Measurements from ENCODE around the gene CYP27B1. TPM values are rescaled to one million over a fixed set of nuclear protein-coding genes. Genes with fewer than 3 reads are reported as not detected.
A peak's percentile ranks its signal among the peaks of the same experiment; 100 is the strongest.

The CYP27B1 gene
- total and polyA plus RNA-seq, 10 of the 15 experiments (the other 5 are each of a cell fraction or from before 2014, with no cell fraction given) = 0.10 to 2.7 (median 1.1) TPM

DNA sequence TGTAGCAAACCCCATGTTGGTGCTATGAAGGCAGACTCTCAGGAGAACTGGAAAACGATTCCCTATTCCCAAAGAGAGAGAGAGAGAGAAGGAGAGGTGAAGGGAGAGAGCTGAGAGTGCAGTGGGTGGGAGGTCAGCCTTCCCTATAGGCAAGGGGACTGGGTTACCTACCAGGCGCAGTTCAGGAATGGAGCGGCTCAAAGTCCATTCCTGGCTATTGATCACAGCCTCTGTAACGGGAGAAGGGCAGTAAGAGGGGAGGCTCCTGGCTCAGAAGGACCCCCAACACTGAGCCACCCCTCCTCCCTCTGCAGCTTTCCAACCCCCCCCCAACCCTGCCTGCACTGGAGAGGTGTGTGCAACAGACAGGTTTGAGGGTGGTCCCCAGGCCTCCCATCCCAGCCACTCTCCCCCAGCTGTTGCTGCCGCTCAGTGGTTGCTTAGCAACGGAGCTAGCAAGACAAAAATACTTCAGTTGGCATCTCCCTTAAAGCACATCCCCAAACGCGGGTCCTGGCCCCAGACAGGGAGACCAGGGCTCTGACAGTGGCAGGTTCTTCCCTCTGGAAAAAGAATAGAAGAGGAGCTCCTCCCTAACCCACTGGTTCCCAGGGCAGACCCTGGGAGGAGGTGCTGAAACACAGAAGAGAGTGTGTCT is 31.6 kb downstream of the CYP27B1 start:
- H3K79me2 ChIP-seq (ENCODE audit: control insufficient read depth, insufficient read depth, low read length) = peaks cover 3% of the 10 kb centered on the region
- FAIRE-seq (no peak), ATAC-seq (no peak), DNase-seq (ENCODE audit: low read depth, low spot score) (no peak)
- no peaks in the 10 kb centered on the region for H3K9me3 ChIP-seq (replicated peaks; ENCODE audit: control insufficient read depth, insufficient read depth, low read length)
- H3K36me3 ChIP-seq (ENCODE audit: control insufficient read depth in 2 of 2, insufficient read depth in 2 of 2, low read length in 1 of 2) = peaks cover 2 to 11% of the 10 kb centered on the region in 2 experiments
- BruUV-seq (replicated peaks) = no TSS peak
- H3K27ac ChIP-seq (ENCODE audit: control insufficient read depth, insufficient read depth) = no peak overlapping the region
- no peak overlapping the region for H3K4me3 ChIP-seq
- in situ Hi-C loops (cut with MboI) (no loop called here), intact Hi-C loops (cut with micrococcal nuclease; ENCODE audit: unreplicated experiment) (no loop called here)
- ChIA-PET RAD21 (ENCODE audit: unreplicated experiment) (no interaction called here), SMC1A (ENCODE audit: uncharacterized antibody, unreplicated experiment) (no interaction called here), CTCF (no interaction called here), POLR2A (no interaction called here)
- H2AFZ ChIP-seq (ENCODE audit: control insufficient read depth, low read depth, low read length) = no peak overlapping the region
- no peak overlapping the region for H3K4me2 ChIP-seq (ENCODE audit: control insufficient read depth, insufficient read depth)
- peaks cover 3% of the 10 kb centered on the region; the same call in 1 of the 2 replicates for H3K4me1 ChIP-seq (ENCODE audit: control insufficient read depth, insufficient read depth, low read length)
- 71% methylated on average over 6 of the region's 8 CpGs for WGBS (ENCODE audit: insufficient coverage, insufficient replicate concordance, low lambda C conversion rate, missing lambda C conversion rate)
- H4K20me1 ChIP-seq (ENCODE audit: control insufficient read depth, insufficient read depth) = no peaks in the 10 kb centered on the region
- TF ChIP-seq MYB (IDR thresholded peaks at IDR 0.05; ENCODE audit: borderline replicate concordance, low read depth, low read length) (no peak), BMI1 (IDR thresholded peaks at IDR 0.05; ENCODE audit: borderline replicate concordance) (0 out of 2 replicates have a peak, but pooled peaks have one; percentile 22)
- no peak overlapping the region for H3K9ac ChIP-seq (ENCODE audit: control insufficient read depth, insufficient read depth, low read length)
- H3K27me3 ChIP-seq (replicated peaks in 1 of 2; ENCODE audit: control insufficient read depth in 2 of 2, insufficient read depth in 2 of 2, low read length in 1 of 2) = no peaks in the 10 kb centered on the region

DNA sequence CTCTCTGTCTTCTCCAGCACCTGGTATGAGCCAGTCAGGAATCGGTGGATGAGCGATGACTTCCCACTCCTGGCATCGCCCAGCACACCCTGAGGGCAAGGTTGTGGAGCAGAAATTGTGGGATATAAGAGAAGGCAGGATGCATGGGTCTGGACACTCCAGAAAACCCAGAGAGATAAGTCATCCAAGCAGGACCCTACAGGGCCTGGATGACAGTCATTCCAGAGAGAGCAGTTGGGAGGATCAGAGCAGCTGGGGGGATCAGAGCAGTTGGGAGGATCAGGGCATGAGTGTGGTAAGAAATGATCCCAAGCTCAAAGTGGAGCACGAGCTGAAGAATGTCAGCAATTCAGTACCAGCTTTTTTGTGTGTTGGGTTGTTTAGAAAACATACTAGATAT is 32.3 kb downstream of the CYP27B1 start:
- DNase-seq (ENCODE audit: low read depth, low spot score) = no peak
- Histone ChIP-seq H4K20me1 (ENCODE audit: control insufficient read depth, insufficient read depth) (no peaks in the 10 kb centered on the region), H3K4me3 (no peak overlapping the region), H3K36me3 (ENCODE audit: control insufficient read depth in 2 of 2, insufficient read depth in 2 of 2, low read length in 1 of 2) (peaks cover 4 to 12% of the 10 kb centered on the region in 2 experiments), H3K9me3 (replicated peaks; ENCODE audit: control insufficient read depth, insufficient read depth, low read length) (no peaks in the 10 kb centered on the region), H3K9ac (ENCODE audit: control insufficient read depth, insufficient read depth, low read length) (no peak overlapping the region), H3K27ac (ENCODE audit: control insufficient read depth, insufficient read depth) (no peak overlapping the region), H3K4me1 (ENCODE audit: control insufficient read depth, insufficient read depth, low read length) (no peaks in the 10 kb centered on the region), H3K4me2 (ENCODE audit: control insufficient read depth, insufficient read depth) (no peak overlapping the region), H2AFZ (ENCODE audit: control insufficient read depth, low read depth, low read length) (no peak overlapping the region), H3K27me3 (replicated peaks in 1 of 2; ENCODE audit: control insufficient read depth in 2 of 2, insufficient read depth in 2 of 2, low read length in 1 of 2) (no peaks in the 10 kb centered on the region), H3K79me2 (ENCODE audit: control insufficient read depth, insufficient read depth, low read length) (0 out of 2 replicates have a peak, but pooled peaks cover 1% of the 10 kb centered on the region)
- ChIA-PET SMC1A (ENCODE audit: uncharacterized antibody, unreplicated experiment) (no interaction called here), POLR2A (no interaction called here), CTCF (no interaction called here), RAD21 (ENCODE audit: unreplicated experiment) (no interaction called here)
- no peak for ATAC-seq
- 93% methylated on average over 4 of the region's 4 CpGs for WGBS (ENCODE audit: insufficient coverage, insufficient replicate concordance, low lambda C conversion rate, missing lambda C conversion rate)
- intact Hi-C loops (cut with micrococcal nuclease; ENCODE audit: unreplicated experiment) (no loop called here), in situ Hi-C loops (cut with MboI) (no loop called here)
- BruUV-seq (replicated peaks) = no TSS peak
- no peak for FAIRE-seq
- TF ChIP-seq PAX8 (IDR thresholded peaks at IDR 0.05) (no peak), NFYB (IDR thresholded peaks at IDR 0.05; ENCODE audit: insufficient read depth, low read depth, low read length) (no peak), SMAD1 (IDR thresholded peaks at IDR 0.05; ENCODE audit: low read depth, partially characterized antibody) (no peak), MTA2 (IDR thresholded peaks at IDR 0.05; ENCODE audit: low read depth) (no peak), KAT2A (conservative IDR thresholded peaks at IDR 0.05; ENCODE audit: control insufficient read depth, low read depth, low read length) (no peak), CHD4 (IDR thresholded peaks at IDR 0.05) (no peak), DPF2 (IDR thresholded peaks at IDR 0.05) (no peak), FOXM1 (IDR thresholded peaks at IDR 0.05; ENCODE audit: low read depth, low read length) (no peak)
- TF ChIP-seq, protein P1, sequence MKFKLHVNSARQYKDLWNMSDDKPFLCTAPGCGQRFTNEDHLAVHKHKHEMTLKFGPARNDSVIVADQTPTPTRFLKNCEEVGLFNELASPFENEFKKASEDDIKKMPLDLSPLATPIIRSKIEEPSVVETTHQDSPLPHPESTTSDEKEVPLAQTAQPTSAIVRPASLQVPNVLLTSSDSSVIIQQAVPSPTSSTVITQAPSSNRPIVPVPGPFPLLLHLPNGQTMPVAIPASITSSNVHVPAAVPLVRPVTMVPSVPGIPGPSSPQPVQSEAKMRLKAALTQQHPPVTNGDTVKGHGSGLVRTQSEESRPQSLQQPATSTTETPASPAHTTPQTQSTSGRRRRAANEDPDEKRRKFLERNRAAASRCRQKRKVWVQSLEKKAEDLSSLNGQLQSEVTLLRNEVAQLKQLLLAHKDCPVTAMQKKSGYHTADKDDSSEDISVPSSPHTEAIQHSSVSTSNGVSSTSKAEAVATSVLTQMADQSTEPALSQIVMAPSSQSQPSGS (IDR thresholded peaks at IDR 0.05; ENCODE audit: low read length) = no peak
- TF ChIP-seq, protein P2, sequence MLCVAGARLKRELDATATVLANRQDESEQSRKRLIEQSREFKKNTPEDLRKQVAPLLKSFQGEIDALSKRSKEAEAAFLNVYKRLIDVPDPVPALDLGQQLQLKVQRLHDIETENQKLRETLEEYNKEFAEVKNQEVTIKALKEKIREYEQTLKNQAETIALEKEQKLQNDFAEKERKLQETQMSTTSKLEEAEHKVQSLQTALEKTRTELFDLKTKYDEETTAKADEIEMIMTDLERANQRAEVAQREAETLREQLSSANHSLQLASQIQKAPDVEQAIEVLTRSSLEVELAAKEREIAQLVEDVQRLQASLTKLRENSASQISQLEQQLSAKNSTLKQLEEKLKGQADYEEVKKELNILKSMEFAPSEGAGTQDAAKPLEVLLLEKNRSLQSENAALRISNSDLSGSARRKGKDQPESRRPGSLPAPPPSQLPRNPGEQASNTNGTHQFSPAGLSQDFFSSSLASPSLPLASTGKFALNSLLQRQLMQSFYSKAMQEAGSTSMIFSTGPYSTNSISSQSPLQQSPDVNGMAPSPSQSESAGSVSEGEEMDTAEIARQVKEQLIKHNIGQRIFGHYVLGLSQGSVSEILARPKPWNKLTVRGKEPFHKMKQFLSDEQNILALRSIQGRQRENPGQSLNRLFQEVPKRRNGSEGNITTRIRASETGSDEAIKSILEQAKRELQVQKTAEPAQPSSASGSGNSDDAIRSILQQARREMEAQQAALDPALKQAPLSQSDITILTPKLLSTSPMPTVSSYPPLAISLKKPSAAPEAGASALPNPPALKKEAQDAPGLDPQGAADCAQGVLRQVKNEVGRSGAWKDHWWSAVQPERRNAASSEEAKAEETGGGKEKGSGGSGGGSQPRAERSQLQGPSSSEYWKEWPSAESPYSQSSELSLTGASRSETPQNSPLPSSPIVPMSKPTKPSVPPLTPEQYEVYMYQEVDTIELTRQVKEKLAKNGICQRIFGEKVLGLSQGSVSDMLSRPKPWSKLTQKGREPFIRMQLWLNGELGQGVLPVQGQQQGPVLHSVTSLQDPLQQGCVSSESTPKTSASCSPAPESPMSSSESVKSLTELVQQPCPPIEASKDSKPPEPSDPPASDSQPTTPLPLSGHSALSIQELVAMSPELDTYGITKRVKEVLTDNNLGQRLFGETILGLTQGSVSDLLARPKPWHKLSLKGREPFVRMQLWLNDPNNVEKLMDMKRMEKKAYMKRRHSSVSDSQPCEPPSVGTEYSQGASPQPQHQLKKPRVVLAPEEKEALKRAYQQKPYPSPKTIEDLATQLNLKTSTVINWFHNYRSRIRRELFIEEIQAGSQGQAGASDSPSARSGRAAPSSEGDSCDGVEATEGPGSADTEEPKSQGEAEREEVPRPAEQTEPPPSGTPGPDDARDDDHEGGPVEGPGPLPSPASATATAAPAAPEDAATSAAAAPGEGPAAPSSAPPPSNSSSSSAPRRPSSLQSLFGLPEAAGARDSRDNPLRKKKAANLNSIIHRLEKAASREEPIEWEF (IDR thresholded peaks at IDR 0.05; ENCODE audit: insufficient replicate concordance, low read depth, low read length) = no peak

All from GM12878 (cell line).